GM12892 (cell line): Measurements from ENCODE around the gene KIAA0513. TPM values are rescaled to one million over a fixed set of nuclear protein-coding genes. Genes with fewer than 3 reads are reported as not detected.
A peak's percentile ranks its signal among the peaks of the same experiment; 100 is the strongest.

ENCODE experiments used
- DNase-seq: peaks from one replicate; pipeline ENCODE4 v3.0.0; 2011; ENCODE audit not compliant: insufficient read length
- FAIRE-seq: peaks from 2 replicates; lab custom pipeline; 2011; peaks lifted over from hg19 to GRCh38; lab: Jason Lieb, UNC
- POLR2A ChIP-seq: IDR thresholded peaks from 2 replicates; pipeline ENCODE4 v1.6.1; 2011; ENCODE audit warnings: low read depth, low read length, control low read depth
- POLR2AphosphoS5 ChIP-seq: IDR thresholded peaks from 2 replicates; pipeline ENCODE4 v1.6.1; 2011; ENCODE audit warnings: low read depth, low read length, control low read depth
- TAF1 ChIP-seq: IDR thresholded peaks from 2 replicates; pipeline ENCODE4 v1.6.1; 2011; ENCODE audit warnings: low read depth, mild to moderate bottlenecking, control low read depth, low read length, borderline replicate concordance
- polyA plus RNA-seq: library from polyadenylated mRNA; unstranded; fragments of >200 nt; gene quantifications from one replicate; pipeline ENCODE4 v1.2.1, GENCODE V29; 2012; ENCODE audit warnings: missing spikeins, inconsistent platforms; ENCODE audit not compliant: missing spikeins

Gene KIAA0513
- 3.1 TPM for polyA plus RNA-seq

GRCh38 chr16:85027349-85027957 is at the start of gene KIAA0513:
TSS of gene KIAA0513 (plus strand) at chr16:85027795. CDS start at chr16:85067072, 39,277 bp downstream.
- FAIRE-seq (peak; percentile 97), DNase-seq (peak; percentile 93)
- TF ChIP-seq POLR2AphosphoS5 (peak; percentile 58; the same call in 1 of the 2 replicates), TAF1 (no peak), POLR2A (peak; percentile 72; the same call in 1 of the 2 replicates)

GRCh38 chr16:84979516-84979915 is 48.1 kb upstream of the KIAA0513 start:
- FAIRE-seq (no peak), DNase-seq (no peak)
- TF ChIP-seq POLR2A (no peak), TAF1 (no peak), POLR2AphosphoS5 (no peak)

GRCh38 chr16:84982434-84982833 is 45.2 kb upstream of the KIAA0513 start:
- DNase-seq (no peak), FAIRE-seq (no peak)
- TF ChIP-seq TAF1 (no peak), POLR2AphosphoS5 (no peak), POLR2A (no peak)

GRCh38 chr16:84985079-84986065 is 42.2 kb upstream of the KIAA0513 start:
- DNase-seq (no peak), FAIRE-seq (no peak)
- TF ChIP-seq TAF1 (no peak), POLR2AphosphoS5 (no peak), POLR2A (no peak)

GRCh38 chr16:84986102-84986501 is 41.5 kb upstream of the KIAA0513 start:
- no peak for TF ChIP-seq POLR2A
- TF ChIP-seq TAF1 = no peak
- DNase-seq = no peak
- FAIRE-seq = no peak

- TF ChIP-seq POLR2AphosphoS5 (no peak), POLR2A (no peak), TAF1 (no peak)
- DNase-seq (no peak), FAIRE-seq (no peak)
Measured at GRCh38 chr16:84986879-84987278, 40.7 kb upstream of the KIAA0513 start.

GRCh38 chr16:84988328-84989080 is 39.1 kb upstream of the KIAA0513 start:
- FAIRE-seq (no peak), DNase-seq (no peak)
- TF ChIP-seq POLR2AphosphoS5 = no peak
- TF ChIP-seq POLR2A = no peak
- TF ChIP-seq TAF1 = no peak

GRCh38 chr16:84989749-84990620 is 37.6 kb upstream of the KIAA0513 start:
- DNase-seq = no peak
- TF ChIP-seq POLR2A (no peak), POLR2AphosphoS5 (no peak), TAF1 (no peak)
- FAIRE-seq = no peak

- DNase-seq = no peak
- no peak for TF ChIP-seq POLR2AphosphoS5
- no peak for TF ChIP-seq POLR2A
- TF ChIP-seq TAF1 = no peak
- no peak for FAIRE-seq
Measured at GRCh38 chr16:84990782-84991181, 36.8 kb upstream of the KIAA0513 start.

GRCh38 chr16:84992717-84993075 is 34.9 kb upstream of the KIAA0513 start:
- FAIRE-seq (no peak), DNase-seq (no peak)
- TF ChIP-seq POLR2AphosphoS5 (no peak), TAF1 (no peak), POLR2A (no peak)

GRCh38 chr16:84993926-84994325 is 33.7 kb upstream of the KIAA0513 start:
- FAIRE-seq (no peak), DNase-seq (no peak)
- TF ChIP-seq POLR2A (no peak), TAF1 (no peak), POLR2AphosphoS5 (no peak)
